ENCODE measurements around the gene TMCO1.
"Not testable (repeated sequence)": the region's sequence is repeated elsewhere in the genome, so short reads cannot be mapped to it uniquely, and the experiment has no call there.

The TMCO1 gene

GRCh38 chr1:165747632-165748447 lies 20.8 kb downstream of the TMCO1 start:
- no peak for DNase-seq (ENCODE audit: low spot score)

- not testable (repeated sequence) for DNase-seq (ENCODE audit: low spot score)
Measured at GRCh38 chr1:165744913-165745312, 23.8 kb downstream of the TMCO1 start.

DNA sequence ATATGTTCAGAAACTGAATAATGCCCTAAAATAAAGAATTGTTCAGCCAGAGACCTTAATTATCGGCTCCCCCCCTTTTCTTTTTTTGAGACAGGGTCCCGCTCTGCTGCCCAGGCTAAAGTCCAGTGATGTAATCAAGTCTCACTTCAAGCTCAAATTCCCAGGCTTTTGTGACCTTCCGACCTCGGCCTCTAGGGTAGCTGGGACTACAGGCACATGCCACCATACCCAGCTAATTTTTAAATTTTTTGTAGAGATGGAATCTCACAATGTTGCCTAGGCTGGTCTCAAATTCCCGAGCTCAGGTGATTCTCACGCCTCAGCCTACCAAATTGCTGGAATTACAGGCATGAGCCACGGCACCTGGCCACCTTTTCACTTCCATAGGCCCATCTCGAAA lies 26.5 kb downstream of the TMCO1 start:
- DNase-seq (ENCODE audit: low spot score): no peak

DNA sequence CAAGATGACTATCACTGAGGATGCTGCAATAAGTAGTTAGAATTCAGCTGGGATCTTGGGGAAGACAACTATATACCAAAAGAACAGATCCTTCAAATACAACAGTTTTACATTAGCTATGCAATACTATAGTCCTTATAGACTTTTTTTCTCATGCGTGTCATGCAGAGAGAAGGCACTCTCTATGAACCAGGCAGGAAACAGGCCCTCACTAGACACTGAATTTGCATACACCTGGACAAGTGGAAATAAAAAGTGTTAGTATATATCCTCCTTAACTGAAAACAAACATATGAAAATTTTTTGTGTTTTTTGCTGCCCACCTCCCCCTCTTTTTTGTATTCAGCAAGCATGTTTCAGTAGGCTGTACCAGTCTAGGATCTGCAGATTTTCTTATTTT lies 29.9 kb downstream of the TMCO1 start:
- DNase-seq (ENCODE audit: low spot score): no peak

- DNase-seq (ENCODE audit: low spot score): no peak
Measured at GRCh38 chr1:165737196-165737595, 31.5 kb downstream of the TMCO1 start.

DNA sequence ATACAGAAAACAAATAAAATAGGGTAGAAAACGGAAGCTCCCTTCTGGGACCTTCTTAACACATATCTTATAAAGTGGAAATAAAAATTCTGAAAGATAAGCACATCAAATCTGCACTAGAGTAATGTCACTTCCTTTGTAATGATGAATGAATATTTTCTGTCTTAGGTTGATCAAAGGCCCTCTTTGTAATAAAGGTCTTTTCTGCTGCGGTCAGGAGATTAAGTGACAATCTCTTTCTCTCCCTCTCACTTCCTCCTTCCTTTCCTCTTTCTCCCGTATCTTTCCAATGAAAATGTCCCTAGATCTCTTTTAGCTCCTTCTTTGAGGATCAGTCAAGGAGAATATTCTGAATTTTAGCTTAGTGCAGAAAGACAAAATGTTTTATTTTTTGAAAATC lies 33.8 kb downstream of the TMCO1 start:
- DNase-seq (ENCODE audit: low spot score): no peak

GRCh38 chr1:165726841-165727240 lies 41.8 kb downstream of the TMCO1 start:
- no peak for DNase-seq (ENCODE audit: low spot score)

GRCh38 chr1:165726169-165726568 lies 42.5 kb downstream of the TMCO1 start:
- DNase-seq (ENCODE audit: low spot score): no peak

- DNase-seq (ENCODE audit: low spot score): peak; percentile 65
Measured at GRCh38 chr1:165717918-165718515, 50.7 kb downstream of the TMCO1 start.

- not testable (repeated sequence) for DNase-seq (ENCODE audit: low spot score)
Measured at GRCh38 chr1:165716265-165717051, 52.2 kb downstream of the TMCO1 start.

- no peak for DNase-seq (ENCODE audit: low spot score)
Measured at GRCh38 chr1:165712764-165713163, 55.9 kb downstream of the TMCO1 start.

DNA sequence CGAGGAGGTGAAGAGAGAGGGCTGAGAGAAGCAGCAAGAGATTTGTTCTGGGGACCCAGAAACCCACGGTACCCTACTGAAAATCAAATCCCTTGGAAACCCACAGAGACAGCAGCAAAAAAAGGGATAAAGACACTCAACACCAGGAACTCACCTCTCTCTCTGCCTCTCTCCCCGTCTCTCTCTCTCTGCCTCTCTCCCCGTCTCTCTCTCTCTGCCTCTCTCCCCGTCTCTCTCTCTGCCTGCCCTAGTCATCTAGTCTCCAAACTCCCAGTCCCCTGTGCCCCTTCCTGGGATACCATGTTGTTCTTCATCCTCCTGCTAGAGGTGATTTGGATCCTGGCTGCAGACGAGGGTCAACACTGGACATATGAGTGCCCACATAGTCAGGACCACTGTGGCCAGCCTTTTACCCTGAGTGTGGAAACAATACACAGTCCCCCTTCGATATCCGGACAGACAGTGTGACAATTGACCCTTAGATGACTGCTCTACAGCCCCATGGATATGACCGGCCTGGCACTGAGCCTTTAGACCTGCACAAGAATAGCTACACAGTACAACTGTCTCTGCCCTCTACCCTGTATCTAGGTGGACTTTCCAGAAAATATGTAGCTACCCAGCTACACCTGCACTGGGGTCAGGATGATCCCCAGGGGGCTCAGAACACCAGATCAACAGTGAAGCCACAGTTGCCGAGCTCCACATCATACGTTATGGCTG lies 60.5 kb downstream of the TMCO1 start:
- DNase-seq (ENCODE audit: low spot score): no peak

DNA sequence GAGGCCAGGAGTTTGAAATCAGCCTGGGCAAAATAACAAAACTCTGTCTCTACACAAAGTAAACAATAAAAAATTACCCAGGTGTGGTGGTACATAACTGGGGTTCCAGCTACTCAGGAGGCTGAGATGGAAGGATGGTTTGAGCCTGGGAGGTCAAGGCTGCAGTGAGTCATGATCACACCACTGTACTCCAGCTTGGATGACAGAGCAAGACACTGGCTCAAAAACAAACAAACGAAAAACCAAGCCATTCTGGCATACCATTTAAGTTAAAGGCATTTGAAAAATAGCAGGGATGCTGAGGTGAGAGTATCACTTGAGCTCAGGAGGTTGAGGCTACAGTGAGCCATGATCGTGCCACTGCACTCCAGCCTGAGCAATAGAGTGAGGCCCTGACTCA lies 65.0 kb downstream of the TMCO1 start:
- no peak for DNase-seq (ENCODE audit: low spot score)

DNA sequence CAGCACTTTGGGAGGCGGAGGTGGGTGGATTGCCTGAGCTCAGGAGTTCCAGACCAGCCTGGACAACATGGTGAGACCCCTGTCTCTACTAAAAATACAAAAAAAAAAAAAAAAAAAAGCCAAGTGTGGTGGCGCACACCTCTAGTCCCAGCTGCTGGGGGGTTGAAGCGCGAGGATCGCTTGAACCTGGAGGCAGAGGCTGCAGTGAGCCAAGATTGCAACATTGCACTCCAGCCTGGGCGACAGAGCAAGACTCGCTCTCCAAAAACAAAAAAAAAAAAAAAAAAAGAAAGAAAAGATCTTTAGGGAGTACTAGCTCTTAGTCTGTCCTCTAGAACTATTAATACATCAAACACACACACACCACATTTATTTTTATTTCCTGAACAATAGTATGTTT lies 66.7 kb downstream of the TMCO1 start:
- DNase-seq (ENCODE audit: low spot score): not testable (repeated sequence)

GRCh38 chr1:165699577-165699976 lies 69.1 kb downstream of the TMCO1 start:
- no peak for DNase-seq (ENCODE audit: low spot score)

DNA sequence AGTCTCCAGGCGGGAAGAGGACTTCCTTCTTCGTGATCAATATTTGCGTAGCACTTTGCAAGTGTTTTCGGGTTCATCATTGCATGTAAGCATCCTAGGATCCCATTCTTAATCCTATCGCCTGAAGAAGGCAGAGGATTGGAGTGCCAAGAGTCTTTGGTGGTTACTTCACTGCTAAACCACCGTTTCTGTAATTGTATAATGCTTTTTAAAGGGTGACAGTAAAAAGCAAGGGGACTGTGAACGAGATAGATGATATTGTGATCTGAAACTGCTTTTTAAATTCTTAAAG lies 70.0 kb downstream of the TMCO1 start:
- no peak for DNase-seq (ENCODE audit: low spot score)

- DNase-seq (ENCODE audit: low spot score): peak; percentile 95
Measured at GRCh38 chr1:165697881-165698760, 70.5 kb downstream of the TMCO1 start, which contains the start of gene ALDH9A1. Gene ALDH9A1 (minus strand): TSS chr1:165698562. CDS start chr1:165698558, 4 bp downstream.

- DNase-seq (ENCODE audit: low spot score): no peak
Measured at GRCh38 chr1:165697491-165697880, 71.2 kb downstream of the TMCO1 start.

DNA sequence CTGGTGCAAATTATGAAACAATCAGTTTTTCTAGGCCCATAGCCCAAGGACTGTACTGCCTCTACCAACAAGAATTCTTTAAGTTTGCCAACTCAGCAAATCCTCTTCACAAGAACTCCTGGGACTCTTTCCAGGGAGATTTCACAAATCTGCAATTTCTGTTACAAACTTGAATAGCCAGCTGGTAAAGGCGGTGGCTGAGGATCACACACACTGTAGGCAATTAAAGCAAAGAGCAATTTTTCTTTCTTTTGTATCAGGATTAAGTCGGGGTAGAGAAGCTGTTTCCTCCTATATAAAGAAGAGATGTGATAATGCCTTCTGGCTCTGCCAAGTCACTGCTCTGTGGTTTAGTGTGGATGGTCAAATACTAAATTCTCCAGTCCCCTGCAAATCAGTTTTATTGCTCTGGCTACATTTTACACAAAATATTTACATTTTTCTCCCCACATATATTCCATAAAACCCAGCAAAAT lies 72.0 kb downstream of the TMCO1 start:
- DNase-seq (ENCODE audit: low spot score): peak; percentile 70

- no peak for DNase-seq (ENCODE audit: low spot score)
Measured at GRCh38 chr1:165695031-165695430, 73.6 kb downstream of the TMCO1 start.

DNA sequence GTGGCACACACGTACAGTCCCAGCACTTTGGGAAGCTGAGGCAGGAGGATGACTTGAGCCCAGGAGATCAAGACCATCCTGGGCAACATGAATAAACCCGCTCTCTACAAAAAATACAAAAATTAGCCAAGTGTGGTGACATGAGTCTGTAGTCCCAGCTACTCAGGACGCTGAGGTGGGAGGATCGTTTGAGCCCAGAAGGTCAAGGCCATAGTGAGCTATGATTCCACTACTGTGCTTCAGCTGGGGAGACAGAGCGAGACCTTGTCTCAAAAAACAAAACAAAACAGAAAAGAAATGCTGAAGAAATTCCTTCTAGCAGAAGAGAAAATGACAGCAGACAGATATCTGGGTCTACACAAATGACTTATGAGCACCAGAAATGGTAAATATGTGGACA lies 80.6 kb downstream of the TMCO1 start:
- no peak for DNase-seq (ENCODE audit: low spot score)

Measured in AG08395 (cell line).